Caco-2 (cell line): ENCODE data around the gene ASIC4. TPM values are rescaled to one million over a fixed set of nuclear protein-coding genes. Genes with fewer than 3 reads are reported as not detected.

Source experiments
- BruUV-seq: library from RNA; stranded (reverse); fragments of 400-500 nt; replicated peaks from 2 replicates; lab custom pipeline; 2021; lab: Mats Ljungman, UMichigan
- CTCF ChIA-PET: fragments of 300-600 bp; sonication (Branson Sonifier 250); formaldehyde crosslinking; loops from one replicate; lab custom pipeline; 2022; ENCODE audit warnings: antibody characterized with exemption; lab: Charles Lee
- POLR2A ChIA-PET: fragments of 300-600 bp; sonication (Branson Sonifier 250); formaldehyde crosslinking; loops from one replicate; lab custom pipeline; 2022; ENCODE audit warnings: antibody characterized with exemption; lab: Charles Lee
- DNase-seq, 2 experiments: peaks; one replicate each; pipeline versions ENCODE4 v3.0.0 to v3.0.0-alpha.2; 2020 to 2022
- H3K27me3 ChIP-seq: replicated peaks from 2 replicates; pipeline ENCODE4 v1.6.0; 2011; ENCODE audit warnings: low read length; ENCODE audit not compliant: control insufficient read depth, insufficient read depth
- H3K36me3 ChIP-seq: 2 replicates; pipeline ENCODE4 v1.5.1; 2011; ENCODE audit warnings: low read length; ENCODE audit not compliant: control insufficient read depth, insufficient read depth
- H3K4me1 ChIP-seq: fragments of 250-450 bp; sonication (Bioruptor Pico); 2 replicates; pipeline ENCODE4 v1.5.1; 2020; ENCODE audit warnings: mild to moderate bottlenecking
- H3K4me3 ChIP-seq: 2 replicates; pipeline ENCODE4 v1.5.1; 2011; ENCODE audit warnings: low read depth, mild to moderate bottlenecking, control low read depth, low read length
- H3K9me3 ChIP-seq: fragments of 250-450 bp; sonication (Bioruptor Pico); 2 replicates; pipeline ENCODE4 v1.5.1; 2020; ENCODE audit warnings: mild to moderate bottlenecking, moderate library complexity
- H3K27ac Mint-ChIP-seq: one replicate; pipeline ENCODE4 v1.8.0; 2022; ENCODE audit warnings: mixed read lengths; ENCODE audit not compliant: unreplicated experiment
- H3K27me3 Mint-ChIP-seq: one replicate; pipeline ENCODE4 v1.8.0; 2022; ENCODE audit warnings: mixed read lengths; ENCODE audit not compliant: insufficient read depth, unreplicated experiment
- H3K36me3 Mint-ChIP-seq: one replicate; pipeline ENCODE4 v1.8.0; 2022; ENCODE audit warnings: mild to moderate bottlenecking, mixed read lengths; ENCODE audit not compliant: insufficient read depth, unreplicated experiment
- H3K4me1 Mint-ChIP-seq: one replicate; pipeline ENCODE4 v1.8.0; 2022; ENCODE audit warnings: low read depth, mixed read lengths; ENCODE audit not compliant: unreplicated experiment
- H3K4me3 Mint-ChIP-seq: one replicate; pipeline ENCODE4 v1.8.0; 2022; ENCODE audit warnings: mild to moderate bottlenecking, moderate library complexity, mixed read lengths; ENCODE audit not compliant: unreplicated experiment
- H3K9me3 Mint-ChIP-seq: one replicate; pipeline ENCODE4 v1.8.0; 2022; ENCODE audit warnings: mixed read lengths; ENCODE audit not compliant: unreplicated experiment
- intact Hi-C: fragments of 100-400 bp; cut with micrococcal nuclease; formaldehyde crosslinking; loops from one replicate; pipeline ENCODE4 v1.10.0; 2022; ENCODE audit not compliant: unreplicated experiment
- total RNA-seq: library from RNA; stranded (reverse); gene quantifications from 2 replicates; pipeline ENCODE4 v1.2.3, GENCODE V29; 2022
- TF ChIP-seq, protein P1 (sequence below), 2 experiments: fragments of 200-600 bp in 1 of 2; IDR thresholded peaks; 1 replicate in 1 of 2; 2 replicates in 1 of 2; pipeline versions ENCODE4 v1.5.1 to v1.8.0; 2011 to 2022; ENCODE audit warnings: antibody characterized with exemption in 1 of 2, control low read depth in 1 of 2, inconsistent platforms in 1 of 2, low read depth in 1 of 2, low read length in 1 of 2, mild to moderate bottlenecking in 1 of 2, moderate library complexity in 1 of 2; ENCODE audit not compliant: insufficient read depth in 1 of 2, severe bottlenecking in 1 of 2, unreplicated experiment in 1 of 2

ASIC4 gene
- total RNA-seq, 1 experiment from 2014 or later: 0.16 TPM

DNA sequence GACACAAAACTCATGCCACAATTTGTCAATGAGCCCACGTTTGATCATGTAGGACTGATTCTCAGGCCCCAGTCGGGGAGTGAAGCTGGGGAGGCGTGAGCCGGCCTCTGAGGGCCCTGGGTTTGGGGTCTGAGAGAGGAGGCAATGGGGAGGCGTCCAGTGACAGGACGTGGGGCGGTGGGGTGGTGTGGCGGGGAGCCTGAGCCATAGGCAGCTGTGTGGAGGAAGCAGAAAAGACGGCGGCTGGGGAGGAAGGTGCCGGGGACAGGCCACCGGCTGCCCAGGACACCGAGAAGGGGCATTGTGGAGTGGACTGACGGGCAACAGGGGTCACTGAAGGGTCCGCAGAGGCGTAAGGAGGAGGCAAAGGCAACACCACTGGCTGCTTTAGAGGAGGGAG is 22.1 kb downstream of the ASIC4 start:
- ChIA-PET CTCF (no interaction called here), POLR2A (no interaction called here)
- Histone ChIP-seq H3K9me3 (no peaks in the 10 kb centered on the region), H3K4me3 (no peak overlapping the region), H3K27me3 (no peaks in the 10 kb centered on the region), H3K4me1 (peaks cover 5% of the 10 kb centered on the region; the same call in 1 of the 2 replicates), H3K36me3 (peaks cover 6% of the 10 kb centered on the region)
- no TSS peak for BruUV-seq
- intact Hi-C loops: no loop called here
- no peaks in the 10 kb centered on the region for H3K9me3 Mint-ChIP-seq
- no peak overlapping the region for H3K4me3 Mint-ChIP-seq
- no peak overlapping the region for H3K27ac Mint-ChIP-seq
- TF ChIP-seq, protein P1, sequence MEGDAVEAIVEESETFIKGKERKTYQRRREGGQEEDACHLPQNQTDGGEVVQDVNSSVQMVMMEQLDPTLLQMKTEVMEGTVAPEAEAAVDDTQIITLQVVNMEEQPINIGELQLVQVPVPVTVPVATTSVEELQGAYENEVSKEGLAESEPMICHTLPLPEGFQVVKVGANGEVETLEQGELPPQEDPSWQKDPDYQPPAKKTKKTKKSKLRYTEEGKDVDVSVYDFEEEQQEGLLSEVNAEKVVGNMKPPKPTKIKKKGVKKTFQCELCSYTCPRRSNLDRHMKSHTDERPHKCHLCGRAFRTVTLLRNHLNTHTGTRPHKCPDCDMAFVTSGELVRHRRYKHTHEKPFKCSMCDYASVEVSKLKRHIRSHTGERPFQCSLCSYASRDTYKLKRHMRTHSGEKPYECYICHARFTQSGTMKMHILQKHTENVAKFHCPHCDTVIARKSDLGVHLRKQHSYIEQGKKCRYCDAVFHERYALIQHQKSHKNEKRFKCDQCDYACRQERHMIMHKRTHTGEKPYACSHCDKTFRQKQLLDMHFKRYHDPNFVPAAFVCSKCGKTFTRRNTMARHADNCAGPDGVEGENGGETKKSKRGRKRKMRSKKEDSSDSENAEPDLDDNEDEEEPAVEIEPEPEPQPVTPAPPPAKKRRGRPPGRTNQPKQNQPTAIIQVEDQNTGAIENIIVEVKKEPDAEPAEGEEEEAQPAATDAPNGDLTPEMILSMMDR (IDR thresholded peaks at IDR 0.05; ENCODE audit: insufficient read depth in 1 of 2, low read depth in 1 of 2, low read length in 1 of 2, severe bottlenecking in 1 of 2, unreplicated experiment in 1 of 2): no peak
- peaks cover 18% of the 10 kb centered on the region for H3K36me3 Mint-ChIP-seq
- H3K27me3 Mint-ChIP-seq: peaks cover 4% of the 10 kb centered on the region
- no peak for DNase-seq
- H3K4me1 Mint-ChIP-seq: no peaks in the 10 kb centered on the region

- TF ChIP-seq, protein P1 (IDR thresholded peaks at IDR 0.05; ENCODE audit: insufficient read depth in 1 of 2, low read depth in 1 of 2, low read length in 1 of 2, severe bottlenecking in 1 of 2, unreplicated experiment in 1 of 2): no peak
- peaks cover 4% of the 10 kb centered on the region for H3K27me3 Mint-ChIP-seq
- no peaks in the 10 kb centered on the region for H3K4me1 Mint-ChIP-seq
- Histone ChIP-seq H3K27me3 (no peaks in the 10 kb centered on the region), H3K4me3 (no peak overlapping the region), H3K4me1 (peaks cover 8% of the 10 kb centered on the region), H3K9me3 (no peaks in the 10 kb centered on the region), H3K36me3 (peaks cover 8% of the 10 kb centered on the region)
- no peak overlapping the region for H3K27ac Mint-ChIP-seq
- H3K36me3 Mint-ChIP-seq: peaks cover 21% of the 10 kb centered on the region
- H3K4me3 Mint-ChIP-seq: no peak overlapping the region
- POLR2A ChIA-PET: no interaction called here
- intact Hi-C loops: no loop called here
- no peaks in the 10 kb centered on the region for H3K9me3 Mint-ChIP-seq
- no TSS peak for BruUV-seq
- CTCF ChIA-PET: interaction anchor here (0.5 kb wide), 1 partner anchor 74 kb away, joined by 3 read pairs; no protein-coding TSS in a partner anchor
- DNase-seq: no peak
Measured at GRCh38 chr2:219536967-219537366, 22.7 kb downstream of the ASIC4 start.

DNA sequence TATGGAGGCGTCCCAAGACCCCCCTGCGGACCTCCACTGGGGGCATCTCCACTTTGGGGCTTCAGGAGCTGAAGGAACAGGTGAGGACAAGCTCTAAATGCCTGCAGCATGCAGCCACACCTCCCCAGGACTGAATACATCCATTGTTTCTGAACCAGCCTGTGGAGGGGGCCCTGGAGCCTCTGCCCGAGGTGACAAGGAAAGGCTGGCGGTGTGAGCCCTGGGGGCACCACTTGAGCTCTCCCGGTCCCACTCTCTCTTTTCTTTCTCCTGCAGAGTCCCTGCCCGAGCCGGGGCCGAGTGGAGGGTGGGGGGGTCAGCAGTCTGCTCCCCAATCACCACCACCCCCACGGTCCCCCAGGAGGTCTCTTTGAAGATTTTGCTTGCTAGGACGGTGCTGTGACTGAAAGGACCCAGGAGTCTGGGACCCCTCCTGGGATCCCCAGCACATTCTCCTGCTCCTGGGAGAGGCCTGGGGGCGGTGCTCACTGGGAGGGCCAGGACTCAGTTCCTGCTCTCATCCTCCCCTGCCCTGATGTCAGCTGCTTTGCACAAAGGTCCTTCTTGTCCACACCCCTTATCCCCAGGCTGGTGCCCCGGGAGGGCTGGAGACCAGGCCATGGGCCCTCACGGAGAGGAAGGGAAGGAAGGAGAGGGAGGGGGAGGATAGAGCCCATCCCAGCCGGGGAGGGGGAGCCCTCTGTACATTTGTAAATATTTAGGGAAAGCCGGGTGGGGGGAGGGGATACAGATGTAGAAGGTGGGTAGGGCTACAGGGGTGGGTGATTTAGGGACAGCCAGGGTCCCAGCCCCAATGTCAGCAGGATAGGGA is 23.6 kb downstream of the ASIC4 start:
- Histone ChIP-seq H3K4me3 (no peak overlapping the region), H3K4me1 (peaks cover 16% of the 10 kb centered on the region), H3K36me3 (peaks cover 8% of the 10 kb centered on the region), H3K9me3 (no peaks in the 10 kb centered on the region), H3K27me3 (no peaks in the 10 kb centered on the region)
- BruUV-seq: no TSS peak
- TF ChIP-seq, protein P1 (IDR thresholded peaks at IDR 0.05; ENCODE audit: insufficient read depth in 1 of 2, low read depth in 1 of 2, low read length in 1 of 2, severe bottlenecking in 1 of 2, unreplicated experiment in 1 of 2): no peak
- CTCF ChIA-PET: no interaction called here
- intact Hi-C loops: no loop called here
- H3K27ac Mint-ChIP-seq: no peak overlapping the region
- H3K9me3 Mint-ChIP-seq: no peaks in the 10 kb centered on the region
- POLR2A ChIA-PET: interaction anchor here (0.5 kb wide), 1 partner anchor 330 kb away, joined by 3 read pairs; no protein-coding TSS in a partner anchor
- H3K27me3 Mint-ChIP-seq: no peaks in the 10 kb centered on the region
- no peak for DNase-seq
- H3K4me1 Mint-ChIP-seq: no peaks in the 10 kb centered on the region
- H3K4me3 Mint-ChIP-seq: no peak overlapping the region
- peaks cover 21% of the 10 kb centered on the region for H3K36me3 Mint-ChIP-seq
